Measurements from ENCODE around the gene DRAXIN. TPM values are rescaled to one million over a fixed set of nuclear protein-coding genes. Genes with fewer than 3 reads are reported as not detected.

Gene DRAXIN
- total RNA-seq, 4 donors from 2014 or later: not detected

GRCh38 chr1:11651017-11651416 is 40.5 kb upstream of the DRAXIN start:
- TF ChIP-seq, protein P1, sequence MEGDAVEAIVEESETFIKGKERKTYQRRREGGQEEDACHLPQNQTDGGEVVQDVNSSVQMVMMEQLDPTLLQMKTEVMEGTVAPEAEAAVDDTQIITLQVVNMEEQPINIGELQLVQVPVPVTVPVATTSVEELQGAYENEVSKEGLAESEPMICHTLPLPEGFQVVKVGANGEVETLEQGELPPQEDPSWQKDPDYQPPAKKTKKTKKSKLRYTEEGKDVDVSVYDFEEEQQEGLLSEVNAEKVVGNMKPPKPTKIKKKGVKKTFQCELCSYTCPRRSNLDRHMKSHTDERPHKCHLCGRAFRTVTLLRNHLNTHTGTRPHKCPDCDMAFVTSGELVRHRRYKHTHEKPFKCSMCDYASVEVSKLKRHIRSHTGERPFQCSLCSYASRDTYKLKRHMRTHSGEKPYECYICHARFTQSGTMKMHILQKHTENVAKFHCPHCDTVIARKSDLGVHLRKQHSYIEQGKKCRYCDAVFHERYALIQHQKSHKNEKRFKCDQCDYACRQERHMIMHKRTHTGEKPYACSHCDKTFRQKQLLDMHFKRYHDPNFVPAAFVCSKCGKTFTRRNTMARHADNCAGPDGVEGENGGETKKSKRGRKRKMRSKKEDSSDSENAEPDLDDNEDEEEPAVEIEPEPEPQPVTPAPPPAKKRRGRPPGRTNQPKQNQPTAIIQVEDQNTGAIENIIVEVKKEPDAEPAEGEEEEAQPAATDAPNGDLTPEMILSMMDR (IDR thresholded peaks at IDR 0.05): no peak
- ATAC-seq (ENCODE audit: low FRiP score): no peak
- no peak for DNase-seq (ENCODE audit: low spot score)

GRCh38 chr1:11652203-11652780 is 39.2 kb upstream of the DRAXIN start:
- TF ChIP-seq, protein P1 (IDR thresholded peaks at IDR 0.05): no peak
- DNase-seq (ENCODE audit: low spot score): no peak
- no peak for ATAC-seq (ENCODE audit: low FRiP score)

- TF ChIP-seq, protein P1 (IDR thresholded peaks at IDR 0.05): no peak
- DNase-seq (ENCODE audit: low spot score): no peak
These were observed 38.2 kb upstream of the DRAXIN start for GRCh38 chr1:11653101-11653860.

DNA sequence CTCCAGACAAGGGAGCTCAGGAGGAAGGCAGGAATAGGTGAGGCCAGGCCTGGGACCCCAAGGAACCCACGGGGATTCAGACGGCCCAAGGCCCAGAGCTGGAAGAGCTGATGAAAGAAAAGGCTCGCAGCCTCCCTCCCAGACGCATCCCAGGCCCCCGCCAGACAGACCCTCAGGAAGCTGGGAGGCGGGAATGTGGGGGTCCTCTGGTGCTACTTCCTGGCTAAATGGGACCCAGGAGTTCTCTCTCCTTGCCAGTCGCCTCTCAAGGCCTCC is 37.7 kb upstream of the DRAXIN start:
- ATAC-seq (ENCODE audit: low FRiP score) (no peak), DNase-seq (ENCODE audit: low spot score) (no peak)
- TF ChIP-seq, protein P1 (IDR thresholded peaks at IDR 0.05): no peak

More at GRCh38 chr1:11653101-11653860, 38.2 kb upstream of the DRAXIN start:
- ATAC-seq (ENCODE audit: low FRiP score): peak; percentile 73

GRCh38 chr1:11654137-11654938 is 37.2 kb upstream of the DRAXIN start, which contains the start of the genes FBXO2 and FBXO44:
Gene FBXO2 (minus strand): TSS chr1:11654429. CDS start chr1:11654340, 89 bp downstream.
Gene FBXO44 (plus strand): TSS chr1:11654877. CDS start chr1:11655836, 959 bp downstream.
- DNase-seq (ENCODE audit: low spot score) (no peak), ATAC-seq (ENCODE audit: low FRiP score) (peak; percentile 62)
- TF ChIP-seq, protein P1 (IDR thresholded peaks at IDR 0.05): no peak

DNA sequence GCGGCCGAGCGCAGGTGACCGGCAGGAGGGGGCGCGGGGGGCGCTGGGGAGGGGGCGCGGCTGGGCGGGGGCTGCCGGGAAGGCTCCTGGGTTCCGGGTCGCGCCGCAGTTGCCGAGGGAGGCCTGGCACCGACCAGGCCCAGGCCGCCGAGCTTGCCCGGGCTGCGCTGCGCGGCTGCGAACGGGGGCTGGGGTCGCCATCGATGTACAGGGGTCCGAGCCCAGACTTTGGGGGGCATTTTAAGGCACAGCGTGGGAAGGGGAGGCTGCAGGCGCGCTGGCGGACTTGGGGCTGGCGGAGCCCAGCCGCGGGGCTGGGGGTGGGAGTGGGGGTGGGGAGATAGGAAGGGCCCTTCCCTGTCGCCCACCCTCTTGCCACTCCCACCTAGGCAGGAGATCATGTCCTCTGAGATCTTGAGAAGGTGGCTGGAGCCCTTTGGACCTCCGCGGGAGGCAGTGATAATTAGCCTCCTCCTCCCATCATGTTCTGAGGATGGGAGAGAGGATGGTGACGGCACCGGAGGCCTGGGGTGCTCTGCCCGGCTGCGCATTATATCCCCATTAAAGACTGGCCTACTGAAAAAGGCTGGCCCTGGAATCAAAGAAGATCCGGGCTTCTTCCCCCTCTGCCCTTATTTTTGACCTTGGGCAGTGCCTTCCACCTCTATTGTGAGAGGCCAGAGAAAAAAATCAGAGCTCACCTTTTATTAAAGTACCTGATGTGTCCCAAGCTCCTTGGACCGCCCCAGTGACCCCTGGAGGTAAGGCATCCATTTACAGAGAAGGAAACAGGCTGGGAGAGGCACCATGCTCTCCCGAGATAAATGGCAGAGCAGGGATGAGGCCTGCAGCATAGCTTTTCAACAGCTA is 36.3 kb upstream of the DRAXIN start:
- peak; percentile 2 for ATAC-seq (ENCODE audit: low FRiP score)
- no peak for DNase-seq (ENCODE audit: low spot score)
- TF ChIP-seq, protein P1 (IDR thresholded peaks at IDR 0.05): no peak
